GM13977 (cell line): ENCODE data around the gene LSP1.
"Not testable (repeated sequence)": the region's sequence is repeated elsewhere in the genome, so short reads cannot be mapped to it uniquely, and the experiment has no call there.

Experiments
- DNase-seq: peaks from one replicate; pipeline ENCODE4 v3.0.0; 2012; ENCODE audit warnings: low spot score
- CTCF ChIP-seq: IDR thresholded peaks from 2 replicates; pipeline ENCODE4 v1.5.1; 2012; ENCODE audit warnings: mild to moderate bottlenecking, control low read depth; ENCODE audit not compliant: insufficient read depth; ENCODE audit errors: extremely low read depth, missing control alignments
- in situ Hi-C: fragments of 300-500 bp; cut with MboI; formaldehyde crosslinking; loops from one replicate; pipeline ENCODE4 v1.12.0; 2022; ENCODE audit warnings: low sequenced_read_pairs, low pct_unique_long_range_greater_than_20kb, mixed read lengths, inconsistent platforms; ENCODE audit not compliant: unreplicated experiment

The LSP1 gene

GRCh38 chr11:1875093-1875850 is 22.4 kb downstream of the LSP1 start:
- no peak for TF ChIP-seq CTCF
- DNase-seq, result no peak
- in situ Hi-C loops, result no loop called here

- in situ Hi-C loops, DNase-seq: not testable (repeated sequence)
Measured at GRCh38 chr11:1875851-1876301, 23.0 kb downstream of the LSP1 start.

- TF ChIP-seq CTCF, result peak; percentile 53
- no peak for DNase-seq
- in situ Hi-C loops, result no loop called here
Measured at GRCh38 chr11:1876361-1877063, 23.6 kb downstream of the LSP1 start.

- in situ Hi-C loops, result no loop called here
- no peak for TF ChIP-seq CTCF
- DNase-seq, result no peak
Measured at GRCh38 chr11:1877211-1878136, 24.6 kb downstream of the LSP1 start.

- in situ Hi-C loops, result no loop called here
- no peak for TF ChIP-seq CTCF
- DNase-seq, result no peak
Measured at GRCh38 chr11:1878137-1879031, 25.5 kb downstream of the LSP1 start.

- no peak for TF ChIP-seq CTCF
- in situ Hi-C loops, result no loop called here
- DNase-seq, result no peak
Measured at GRCh38 chr11:1879342-1879940, 26.6 kb downstream of the LSP1 start.
